ENCODE measurements around the gene MEST.
"Not testable (repeated sequence)": the region's sequence is repeated elsewhere in the genome, so short reads cannot be mapped to it uniquely, and the experiment has no call there.

Gene MEST

DNA sequence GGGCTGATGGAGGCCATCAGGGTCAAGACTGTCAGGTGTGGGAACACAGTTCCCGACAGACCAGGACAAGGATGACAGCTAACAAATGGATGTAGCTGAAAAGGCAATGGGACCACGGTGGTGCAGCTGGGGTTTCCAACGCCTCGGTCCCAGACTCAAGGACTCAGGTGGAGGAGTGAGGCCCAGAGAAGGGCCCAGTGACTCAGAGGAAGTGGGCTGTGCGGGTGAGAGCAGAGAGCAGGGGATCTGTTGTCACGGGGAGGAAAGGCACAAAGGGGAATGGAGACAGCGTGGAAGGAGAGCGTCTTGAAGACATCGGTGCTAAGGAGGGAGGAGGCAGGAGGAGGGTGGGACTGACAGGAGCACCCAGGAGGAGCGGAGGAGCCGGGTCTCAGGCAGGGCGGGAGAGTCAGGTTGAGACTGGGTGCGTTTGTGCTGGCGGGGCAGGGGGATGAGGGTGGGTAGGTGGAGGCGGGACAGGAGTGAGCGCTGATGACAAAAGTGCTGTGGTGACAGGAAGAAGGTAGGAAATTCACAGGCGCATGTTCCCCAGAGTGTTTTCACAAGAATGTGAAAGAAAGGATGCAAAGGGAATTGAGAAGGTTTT, 31.7 kb downstream of the MEST start:
- not testable (repeated sequence) for H3K4me1 Mint-ChIP-seq (ENCODE audit: low read depth); DNase-seq (ENCODE audit: low spot score); H3K36me3 Mint-ChIP-seq (ENCODE audit: low read depth); H3K27me3 Mint-ChIP-seq (ENCODE audit: low read depth); H3K9me3 Mint-ChIP-seq; H3K27ac Mint-ChIP-seq; H3K4me3 Mint-ChIP-seq

DNA sequence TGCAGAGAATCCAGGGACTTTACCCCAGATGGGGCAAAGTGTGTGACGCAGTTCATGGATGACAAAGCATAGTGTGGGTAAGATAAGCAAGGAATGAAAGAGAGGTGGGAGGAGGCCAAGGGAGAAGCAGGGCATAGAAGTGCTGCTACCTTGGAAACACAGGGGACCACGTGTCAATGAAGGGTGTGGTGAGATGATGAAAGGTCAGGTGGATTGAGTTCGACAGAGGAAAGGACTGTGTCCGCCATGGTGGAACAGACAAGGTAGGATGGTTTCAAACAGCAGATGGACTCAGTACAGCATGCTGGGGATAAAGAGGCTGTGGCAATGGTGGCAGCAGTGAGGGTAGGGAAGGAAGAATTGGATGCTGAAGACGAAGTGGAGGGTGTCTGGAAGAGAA, 32.7 kb downstream of the MEST start:
- Mint-ChIP-seq H3K4me3 (no peak overlapping the region), H3K36me3 (ENCODE audit: low read depth) (no peaks in the 10 kb centered on the region), H3K4me1 (ENCODE audit: low read depth) (no peaks in the 10 kb centered on the region), H3K9me3 (no peaks in the 10 kb centered on the region), H3K27me3 (ENCODE audit: low read depth) (no peaks in the 10 kb centered on the region), H3K27ac (no peak overlapping the region)
- DNase-seq (ENCODE audit: low spot score): no peak

DNA sequence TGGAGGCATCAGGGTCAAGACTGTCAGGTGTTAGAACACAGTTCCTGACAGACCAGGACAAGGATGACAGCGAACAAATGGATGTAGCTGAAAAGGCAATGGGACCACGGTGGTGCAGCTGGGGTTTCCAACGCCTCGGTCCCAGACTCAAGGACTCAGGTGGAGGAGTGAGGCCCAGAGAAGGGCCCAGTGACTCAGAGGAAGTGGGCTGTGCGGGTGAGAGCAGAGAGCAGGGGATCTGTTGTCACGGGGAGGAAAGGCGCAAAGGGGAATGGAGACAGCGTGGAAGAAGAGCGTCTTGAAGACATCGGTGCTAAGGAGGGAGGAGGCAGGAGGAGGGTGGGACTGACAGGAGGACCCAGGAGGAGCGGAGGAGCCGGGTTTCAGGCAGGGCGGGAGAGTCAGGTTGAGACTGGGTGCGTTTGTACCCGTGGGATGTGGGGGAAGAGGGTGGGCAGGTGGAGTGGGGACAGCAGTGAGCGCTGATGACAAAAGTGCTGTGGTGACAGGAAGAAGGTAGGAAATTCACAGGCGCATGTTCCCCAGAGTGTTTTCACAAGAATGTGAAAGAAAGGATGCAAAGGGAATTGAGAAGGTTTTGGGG, 36.0 kb downstream of the MEST start:
- H3K4me1 Mint-ChIP-seq (ENCODE audit: low read depth); H3K36me3 Mint-ChIP-seq (ENCODE audit: low read depth); DNase-seq (ENCODE audit: low spot score); H3K9me3 Mint-ChIP-seq; H3K27ac Mint-ChIP-seq; H3K27me3 Mint-ChIP-seq (ENCODE audit: low read depth); H3K4me3 Mint-ChIP-seq: not testable (repeated sequence)

DNA sequence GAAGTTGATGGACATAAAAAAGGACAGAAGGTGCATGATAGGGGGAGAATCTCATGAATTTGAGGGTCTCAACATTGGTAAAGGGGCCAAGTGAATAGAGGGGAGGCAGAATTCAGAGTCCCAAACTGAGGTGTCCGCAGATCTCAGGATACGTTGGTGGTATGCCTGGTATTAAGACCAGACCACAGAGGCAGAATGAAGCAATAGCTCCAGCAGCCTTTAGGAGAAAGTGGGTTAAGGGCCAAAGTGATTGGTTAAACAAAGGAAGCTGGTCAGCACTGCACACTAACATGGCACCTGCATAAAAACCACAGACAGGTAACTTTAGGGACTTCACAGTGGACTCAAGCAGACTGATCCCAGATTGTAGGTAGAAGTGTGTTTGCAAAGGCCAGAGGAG, 37.5 kb downstream of the MEST start:
- Mint-ChIP-seq H3K27ac (no peak overlapping the region), H3K4me3 (no peak overlapping the region), H3K9me3 (no peaks in the 10 kb centered on the region), H3K4me1 (ENCODE audit: low read depth) (no peaks in the 10 kb centered on the region), H3K36me3 (ENCODE audit: low read depth) (no peaks in the 10 kb centered on the region), H3K27me3 (ENCODE audit: low read depth) (no peaks in the 10 kb centered on the region)
- no peak for DNase-seq (ENCODE audit: low spot score)

DNA sequence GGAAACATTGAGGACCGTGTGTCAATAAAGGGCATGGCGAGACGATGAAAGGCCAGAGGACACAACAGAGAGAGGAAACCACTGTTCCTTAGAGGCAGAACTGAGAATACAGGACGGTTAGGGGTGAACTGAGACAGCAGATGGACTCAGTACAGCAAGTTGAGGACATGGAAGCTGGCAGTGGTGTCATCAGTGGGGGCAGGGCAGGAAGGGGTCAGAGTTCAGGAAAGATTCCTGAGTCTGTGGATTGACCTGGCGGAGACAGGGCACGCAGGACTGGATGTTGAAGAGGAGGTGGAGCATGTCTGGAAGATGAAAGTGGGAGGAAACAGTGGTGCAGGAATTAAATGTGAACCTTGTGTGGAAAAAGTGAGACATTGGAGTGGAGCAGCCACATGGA, 46.0 kb downstream of the MEST start:
- not testable (repeated sequence) for DNase-seq (ENCODE audit: low spot score)

DNA sequence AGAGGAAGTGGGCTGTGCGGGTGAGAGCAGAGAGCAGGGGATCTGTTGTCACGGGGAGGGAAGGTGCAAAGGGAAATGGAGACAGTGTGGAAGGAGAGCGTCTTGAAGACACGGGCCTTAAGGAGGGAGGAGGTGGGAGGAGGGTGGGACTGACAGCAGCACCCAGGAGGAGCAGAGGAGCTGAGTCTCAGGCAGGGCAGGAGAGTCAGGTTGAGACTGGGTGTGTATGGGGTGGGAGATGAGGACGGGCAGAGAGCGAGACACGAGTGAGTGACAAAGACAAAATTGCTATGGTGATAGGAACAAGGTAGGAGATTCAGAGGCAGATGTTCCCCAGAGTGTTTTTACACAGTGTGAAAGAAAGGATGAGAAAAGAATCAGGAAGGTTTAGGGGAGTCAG, 49.4 kb downstream of the MEST start:
- not testable (repeated sequence) for H3K27me3 Mint-ChIP-seq (ENCODE audit: low read depth); H3K36me3 Mint-ChIP-seq (ENCODE audit: low read depth); H3K4me1 Mint-ChIP-seq (ENCODE audit: low read depth); DNase-seq (ENCODE audit: low spot score); H3K4me3 Mint-ChIP-seq; H3K27ac Mint-ChIP-seq; H3K9me3 Mint-ChIP-seq

More for the DNA sequence above, 46.0 kb downstream of the MEST start:
- not testable (repeated sequence) for H3K4me1 Mint-ChIP-seq (ENCODE audit: low read depth); H3K36me3 Mint-ChIP-seq (ENCODE audit: low read depth); H3K9me3 Mint-ChIP-seq; H3K27ac Mint-ChIP-seq; H3K27me3 Mint-ChIP-seq (ENCODE audit: low read depth); H3K4me3 Mint-ChIP-seq

GRCh38 chr7:130542297-130542696, 50.4 kb downstream of the MEST start:
- not testable (repeated sequence) for H3K36me3 Mint-ChIP-seq (ENCODE audit: low read depth); H3K4me3 Mint-ChIP-seq; H3K9me3 Mint-ChIP-seq; DNase-seq (ENCODE audit: low spot score); H3K4me1 Mint-ChIP-seq (ENCODE audit: low read depth); H3K27me3 Mint-ChIP-seq (ENCODE audit: low read depth); H3K27ac Mint-ChIP-seq

DNA sequence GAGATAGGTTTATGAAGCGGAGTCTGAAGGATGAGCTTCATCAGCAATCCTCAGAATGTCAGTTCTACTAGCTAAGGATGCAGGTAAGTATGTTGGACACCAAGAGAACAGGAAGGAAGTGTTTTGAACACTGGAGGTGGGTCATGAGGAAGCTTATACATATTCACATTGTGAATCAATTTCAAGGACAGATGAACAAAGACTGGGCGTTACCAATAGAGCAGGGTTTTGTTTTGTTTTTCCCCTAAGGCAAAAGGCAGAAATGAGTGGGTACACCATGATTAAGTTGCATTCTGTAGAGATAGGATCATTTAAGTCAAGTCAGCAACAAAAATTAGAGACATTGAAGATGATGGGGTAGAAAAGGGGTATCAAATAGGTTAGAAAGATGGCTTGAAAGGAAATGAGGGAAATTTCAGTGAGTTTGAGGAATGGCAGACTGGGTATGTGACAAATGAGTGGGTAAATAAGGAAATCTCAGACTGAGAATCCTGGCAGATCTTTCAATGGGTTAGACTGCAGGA, 51.7 kb downstream of the MEST start:
- no peaks in the 10 kb centered on the region for H3K4me1 Mint-ChIP-seq (ENCODE audit: low read depth)

GRCh38 chr7:130544356-130544755, 52.5 kb downstream of the MEST start:
- Mint-ChIP-seq H3K4me3 (no peak overlapping the region), H3K4me1 (ENCODE audit: low read depth) (no peaks in the 10 kb centered on the region), H3K9me3 (no peaks in the 10 kb centered on the region), H3K36me3 (ENCODE audit: low read depth) (peaks cover 2% of the 10 kb centered on the region), H3K27ac (no peak overlapping the region), H3K27me3 (ENCODE audit: low read depth) (no peaks in the 10 kb centered on the region)
- no peak for DNase-seq (ENCODE audit: low spot score)

More for the DNA sequence above, 51.7 kb downstream of the MEST start:
- H3K4me3 Mint-ChIP-seq: no peak overlapping the region
- no peak overlapping the region for H3K27ac Mint-ChIP-seq
- H3K36me3 Mint-ChIP-seq (ENCODE audit: low read depth): no peaks in the 10 kb centered on the region
- no peaks in the 10 kb centered on the region for H3K9me3 Mint-ChIP-seq
- no peaks in the 10 kb centered on the region for H3K27me3 Mint-ChIP-seq (ENCODE audit: low read depth)
- DNase-seq (ENCODE audit: low spot score): no peak

DNA sequence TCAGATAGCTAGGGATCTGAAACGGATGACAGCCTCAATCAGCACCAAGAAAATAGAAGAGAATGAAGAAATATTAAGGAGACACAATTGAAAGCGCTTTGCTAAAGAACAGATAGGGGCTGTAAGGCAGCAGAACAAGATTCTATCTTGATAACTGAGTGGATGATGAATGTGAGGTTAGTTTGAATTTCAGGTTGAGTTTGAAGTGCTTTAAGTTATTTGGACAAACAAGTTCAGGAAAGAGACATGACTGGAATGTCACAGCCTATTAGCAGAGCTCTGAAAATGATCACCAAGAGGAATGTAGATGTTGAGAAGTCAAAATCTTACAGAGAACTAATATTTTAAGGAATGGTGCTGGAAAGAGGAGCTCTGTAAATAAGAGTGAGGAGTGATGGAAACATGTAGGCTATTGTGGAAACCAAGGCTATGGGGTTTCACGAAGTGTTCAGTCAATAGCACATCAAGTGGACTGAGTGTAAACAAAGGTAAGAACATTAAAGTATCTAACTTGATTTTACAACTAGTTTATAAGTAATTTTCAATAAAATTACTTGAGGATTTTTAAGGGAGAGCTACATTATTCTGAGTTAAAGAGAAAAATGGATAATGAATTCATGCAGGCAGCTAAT, 61.6 kb downstream of the MEST start:
- Mint-ChIP-seq H3K27me3 (ENCODE audit: low read depth) (no peaks in the 10 kb centered on the region), H3K9me3 (no peaks in the 10 kb centered on the region), H3K36me3 (ENCODE audit: low read depth) (peaks cover 2% of the 10 kb centered on the region), H3K4me3 (no peak overlapping the region), H3K4me1 (ENCODE audit: low read depth) (no peaks in the 10 kb centered on the region), H3K27ac (no peak overlapping the region)
- DNase-seq (ENCODE audit: low spot score): no peak

DNA sequence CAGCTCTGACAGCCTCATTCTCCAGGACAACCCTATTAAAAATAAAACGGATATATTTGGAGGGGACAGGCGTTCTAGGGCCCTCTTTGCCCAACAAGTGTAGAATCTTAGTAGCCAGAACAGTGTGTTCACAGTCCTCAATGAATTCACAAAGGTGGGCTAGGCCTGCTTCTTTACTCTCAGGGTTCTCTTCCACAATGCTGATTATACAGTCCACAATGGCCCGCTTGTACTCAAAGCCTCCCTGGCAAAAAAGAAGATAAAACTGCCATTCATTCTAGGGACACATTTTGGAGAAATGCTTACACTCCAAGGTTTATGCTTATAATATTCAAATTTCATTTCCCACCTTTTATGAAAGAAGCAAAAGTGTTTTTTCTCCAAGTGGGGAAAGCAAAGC, 62.6 kb downstream of the MEST start:
- Mint-ChIP-seq H3K9me3 (no peaks in the 10 kb centered on the region), H3K4me1 (ENCODE audit: low read depth) (no peaks in the 10 kb centered on the region), H3K27ac (no peak overlapping the region), H3K27me3 (ENCODE audit: low read depth) (no peaks in the 10 kb centered on the region), H3K36me3 (ENCODE audit: low read depth) (no peaks in the 10 kb centered on the region), H3K4me3 (no peak overlapping the region)
- no peak for DNase-seq (ENCODE audit: low spot score)

Data from T-helper 2 cell treated with Interferon-gamma antibody and Interleukin-4, amounts not matched to agents 5 μg/mL and 100 μg/mL, for 36 hours (primary cell).